Activated T-helper 1 cell treated with anti-CD3 and anti-CD28 coated beads, Interleukin-12 subunit alpha, Interleukin-12 subunit beta, Interleukin-2, Interleukin-4 antibody, amounts not matched to agents 30 ng/mL and 10 ng/mL and 1 ng/mL, durations not matched to agents 14 hours and 24 hours and 36 hours (primary cell): Measurements from ENCODE around the gene NR2F2. TPM values are rescaled to one million over a fixed set of nuclear protein-coding genes. Genes with fewer than 3 reads are reported as not detected.

Source experiments
- DNase-seq: peaks from one replicate; pipeline ENCODE4 v3.0.0; 2021; ENCODE audit warnings: low spot score
- H3K27ac Mint-ChIP-seq: one replicate; pipeline ENCODE4 v1.8.0; 2021; ENCODE audit warnings: mild to moderate bottlenecking, mixed read lengths
- H3K27me3 Mint-ChIP-seq: one replicate; pipeline ENCODE4 v1.8.0; 2022; ENCODE audit warnings: mild to moderate bottlenecking, moderate library complexity, mixed read lengths; ENCODE audit not compliant: insufficient read depth
- H3K36me3 Mint-ChIP-seq: one replicate; pipeline ENCODE4 v1.8.0; 2021; ENCODE audit warnings: low read depth, mixed read lengths
- H3K4me1 Mint-ChIP-seq: one replicate; pipeline ENCODE4 v1.8.0; 2021; ENCODE audit warnings: low read depth, mixed read lengths
- H3K4me3 Mint-ChIP-seq: one replicate; pipeline ENCODE4 v1.8.0; 2021; ENCODE audit warnings: mild to moderate bottlenecking, moderate library complexity, mixed read lengths
- H3K9me3 Mint-ChIP-seq: one replicate; pipeline ENCODE4 v1.8.0; 2021; ENCODE audit warnings: mixed read lengths
- intact Hi-C: fragments of 100-400 bp; cut with micrococcal nuclease; formaldehyde crosslinking; loops from one replicate; pipeline ENCODE4 v1.15.1; 2024
- total RNA-seq: library from RNA; stranded (reverse); gene quantifications from 2 replicates; pipeline ENCODE4 v1.2.3, GENCODE V29; 2022

Gene NR2F2
- total RNA-seq, 1 donor from 2014 or later = not detected

DNA sequence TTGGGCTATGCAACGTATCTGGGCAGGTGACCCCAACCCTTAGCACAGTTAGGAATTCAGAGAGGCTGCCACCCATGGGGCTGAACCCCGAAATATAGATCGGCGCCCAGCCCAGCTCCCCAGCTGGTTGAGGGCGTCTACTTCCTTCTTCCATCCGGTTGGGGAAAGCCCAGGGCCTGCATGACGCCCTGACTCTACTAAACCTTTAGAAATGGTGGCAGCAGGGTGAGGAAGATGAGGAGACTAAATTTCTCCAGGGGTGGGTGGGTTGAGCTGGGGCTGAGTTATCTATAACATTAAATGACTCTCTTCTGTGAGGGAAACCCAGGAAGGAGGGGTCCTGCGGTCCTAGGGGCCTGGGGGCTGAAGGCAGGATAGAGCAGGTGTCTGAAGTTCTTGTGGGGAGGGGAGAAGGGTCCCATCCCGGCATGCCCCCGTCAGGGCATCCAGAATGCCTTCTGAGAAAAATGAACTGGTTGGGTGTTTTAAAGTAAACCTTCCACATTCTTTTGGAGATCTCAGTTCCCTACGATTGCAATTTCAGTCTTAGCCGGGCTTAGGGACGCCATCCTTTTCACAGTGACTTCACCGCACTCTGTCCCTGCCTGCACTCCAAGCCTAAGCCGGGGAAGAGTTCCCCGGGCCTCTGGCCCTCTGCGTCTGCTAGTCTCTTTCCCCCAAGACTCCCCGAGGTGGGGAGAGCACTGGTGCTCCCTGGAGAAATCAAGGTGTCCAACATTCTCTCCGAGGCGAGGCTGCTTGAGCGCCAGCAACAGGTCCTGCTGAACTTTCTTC, 28.5 kb downstream of the NR2F2 start:
- intact Hi-C loops = loop anchor here (5.0 to 10.0 kb wide), 5 partner anchors 228 to 1777 kb away; no protein-coding TSS in a partner anchor
- Mint-ChIP-seq H3K9me3 (peaks cover 10% of the 10 kb centered on the region), H3K4me3 (no peak overlapping the region)

DNA sequence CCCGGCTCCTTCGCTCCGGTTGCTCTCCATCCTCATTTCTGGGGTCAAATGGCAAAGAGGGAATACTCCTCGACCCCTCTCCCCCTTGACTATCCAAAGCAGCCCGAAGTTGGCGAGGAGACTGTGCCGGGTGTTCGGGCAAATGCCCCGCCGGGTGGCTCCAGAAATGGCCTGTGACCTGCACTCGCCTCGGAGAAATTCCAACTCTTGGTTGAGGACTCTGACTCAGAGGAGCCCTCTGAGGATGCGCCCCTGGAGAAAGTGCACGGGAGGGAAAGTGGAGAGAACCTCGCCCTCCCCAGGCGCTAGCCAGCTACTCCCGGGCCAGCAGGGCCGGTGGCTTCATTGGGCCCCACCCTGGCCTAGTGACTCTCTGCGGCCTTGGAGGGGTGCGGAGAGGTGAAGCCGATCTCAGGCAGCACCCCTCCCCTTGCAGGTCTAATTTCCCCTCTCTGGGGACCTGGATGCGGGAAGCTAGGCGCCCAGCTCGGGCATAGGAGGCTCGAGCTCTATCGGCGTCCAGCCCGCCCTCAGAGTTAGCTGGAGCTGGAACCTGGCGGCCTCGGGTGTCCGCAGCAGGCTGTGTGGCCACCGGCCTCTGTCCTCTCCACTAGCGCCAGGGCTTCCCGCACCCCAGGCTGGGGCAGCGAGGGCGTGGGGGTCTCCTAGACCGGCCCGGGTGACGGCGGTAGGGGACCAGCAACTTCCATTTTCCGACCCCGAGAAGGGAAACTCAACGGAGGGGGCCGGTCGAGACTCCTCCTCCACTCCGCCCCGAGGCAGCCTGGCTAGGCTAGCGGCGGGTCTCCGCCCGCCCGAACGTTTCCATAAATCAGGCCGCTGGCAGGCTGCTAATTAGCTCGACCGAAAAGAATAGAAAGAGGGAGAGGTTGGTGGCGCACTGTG, 29.4 kb downstream of the NR2F2 start:
- DNase-seq = no peak
- intact Hi-C loops = loop anchor here (5.0 to 10.0 kb wide), 5 partner anchors 227 to 1778 kb away; no protein-coding TSS in a partner anchor
- Mint-ChIP-seq H3K27me3 (peaks cover 65% of the 10 kb centered on the region), H3K9me3 (peaks cover 10% of the 10 kb centered on the region), H3K4me1 (peaks cover 16% of the 10 kb centered on the region), H3K36me3 (peaks cover 1% of the 10 kb centered on the region), H3K4me3 (no peak overlapping the region), H3K27ac (no peak overlapping the region)

More for the DNA sequence above, 28.5 kb downstream of the NR2F2 start:
- no peak for DNase-seq
- Mint-ChIP-seq H3K27me3 (peaks cover 62% of the 10 kb centered on the region), H3K27ac (no peak overlapping the region), H3K36me3 (peaks cover 1% of the 10 kb centered on the region), H3K4me1 (peaks cover 16% of the 10 kb centered on the region)

DNA sequence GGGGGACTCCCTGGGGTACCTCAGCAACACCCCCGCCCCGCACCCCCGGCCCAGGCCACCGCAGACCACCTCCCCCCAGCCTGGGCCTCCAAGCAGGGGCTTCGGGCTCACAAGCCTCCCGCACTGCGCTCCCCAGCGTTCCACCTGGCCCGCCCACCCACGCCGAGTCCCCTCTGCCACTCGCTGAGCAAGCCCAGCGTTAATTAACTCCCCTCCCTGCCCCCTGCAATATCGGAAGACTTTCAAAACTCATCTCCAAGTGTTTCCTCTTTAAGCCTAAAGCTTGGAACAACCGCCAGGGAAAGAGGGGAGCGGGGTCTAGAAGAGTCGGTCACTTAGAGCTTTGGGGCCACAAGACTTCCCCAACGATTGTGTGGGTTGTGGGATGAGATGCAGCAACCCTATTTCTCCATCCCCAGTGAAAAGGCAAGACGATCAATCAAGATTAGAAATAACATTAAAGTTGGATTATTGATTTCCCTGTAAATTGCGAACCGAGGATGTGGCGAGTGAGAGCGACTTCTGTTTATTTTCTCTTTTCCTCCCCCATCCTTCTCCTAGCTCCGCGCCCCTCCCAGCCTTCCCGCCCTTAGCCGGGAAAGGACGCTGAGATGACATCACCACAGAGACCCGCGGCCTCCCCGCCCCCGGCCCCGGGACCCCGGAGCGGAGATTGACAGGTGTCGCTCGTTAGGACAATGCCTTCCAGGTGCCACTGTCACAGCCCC, 30.2 kb downstream of the NR2F2 start:
- Mint-ChIP-seq H3K4me1 (peaks cover 16% of the 10 kb centered on the region), H3K9me3 (peaks cover 10% of the 10 kb centered on the region), H3K27me3 (peaks cover 70% of the 10 kb centered on the region), H3K27ac (peak overlapping the region; percentile 73), H3K36me3 (peaks cover 1% of the 10 kb centered on the region), H3K4me3 (no peak overlapping the region)
- no peak for DNase-seq
- intact Hi-C loops = no loop called here

DNA sequence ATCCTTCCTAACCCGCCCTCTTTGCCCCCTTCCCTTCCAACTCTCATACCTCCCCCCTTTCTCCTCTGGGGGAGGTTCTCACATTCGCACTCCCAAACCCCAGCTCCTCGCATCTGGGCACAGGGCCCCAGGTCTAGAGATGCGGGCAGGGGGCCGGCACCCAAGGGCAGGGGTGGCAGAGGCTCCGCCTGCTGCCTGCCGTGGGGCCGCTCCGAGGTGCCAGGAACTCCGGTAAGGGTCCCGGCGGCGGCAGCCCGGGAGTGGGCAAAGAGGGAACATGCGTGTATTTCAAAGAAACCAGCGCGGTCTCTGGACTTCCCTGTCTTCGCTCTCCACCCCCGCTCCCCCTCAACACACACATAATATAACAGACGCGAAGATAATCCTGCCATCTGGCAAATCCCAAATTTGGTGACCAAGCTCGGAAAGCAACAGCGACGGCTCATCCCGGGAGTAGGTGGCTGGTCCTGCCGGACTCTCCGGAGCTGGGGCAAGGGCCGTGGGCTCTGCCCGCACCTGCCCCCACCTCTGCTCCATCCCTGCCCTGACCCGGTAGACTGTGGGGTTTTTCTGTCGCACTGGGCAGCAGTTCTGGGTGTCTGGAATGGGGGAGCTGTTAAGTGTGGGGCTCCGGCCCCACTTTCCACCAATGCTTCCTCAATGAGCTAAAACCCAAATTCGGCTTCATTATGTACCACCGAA, 31.0 kb downstream of the NR2F2 start:
- intact Hi-C loops = loop anchor here (2.0 kb wide), 1 partner anchor 53 kb away; no protein-coding TSS in a partner anchor
- Mint-ChIP-seq H3K4me1 (peaks cover 12% of the 10 kb centered on the region), H3K27me3 (peaks cover 67% of the 10 kb centered on the region), H3K9me3 (peaks cover 10% of the 10 kb centered on the region), H3K27ac (no peak overlapping the region), H3K4me3 (no peak overlapping the region), H3K36me3 (peaks cover 1% of the 10 kb centered on the region)
- no peak for DNase-seq

DNA sequence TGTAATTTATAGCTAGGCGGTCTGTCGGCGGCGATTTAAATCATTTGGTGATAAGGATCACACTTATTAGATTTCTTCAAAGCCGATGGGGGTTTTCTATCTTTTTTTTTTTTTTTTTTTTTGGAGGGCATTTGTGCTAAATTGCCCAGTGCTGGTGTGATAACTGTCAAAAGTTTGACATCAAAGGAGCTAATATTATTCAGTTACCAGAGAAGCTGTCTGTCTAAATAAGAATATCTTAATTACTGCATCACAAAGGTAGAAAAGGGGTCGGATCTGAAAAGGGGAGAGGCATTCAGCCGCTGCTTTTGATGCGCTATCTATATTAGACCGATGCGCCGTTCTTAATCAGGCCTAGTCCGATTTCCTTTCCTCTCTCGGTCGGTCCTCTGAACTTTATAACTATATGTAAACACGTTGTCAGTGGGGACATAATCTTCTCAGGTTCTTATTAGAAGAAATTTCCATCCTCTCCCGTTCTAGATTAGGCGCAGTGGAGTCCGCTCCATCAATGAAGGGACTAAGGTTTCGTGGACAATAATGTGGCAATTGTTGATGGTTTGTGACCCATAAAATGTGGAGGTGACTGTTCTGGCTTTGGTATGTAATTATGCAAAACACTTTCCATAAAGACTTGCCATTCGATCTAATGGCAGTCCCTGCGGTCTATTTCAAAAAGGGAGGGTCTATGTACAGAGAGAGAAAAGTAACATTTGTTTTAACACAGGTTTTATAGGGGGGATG, 31.7 kb downstream of the NR2F2 start:
- Mint-ChIP-seq H3K4me3 (no peak overlapping the region), H3K27me3 (peaks cover 66% of the 10 kb centered on the region)
- intact Hi-C loops = loop anchor here (2.0 kb wide), 1 partner anchor 53 kb away; no protein-coding TSS in a partner anchor

DNA sequence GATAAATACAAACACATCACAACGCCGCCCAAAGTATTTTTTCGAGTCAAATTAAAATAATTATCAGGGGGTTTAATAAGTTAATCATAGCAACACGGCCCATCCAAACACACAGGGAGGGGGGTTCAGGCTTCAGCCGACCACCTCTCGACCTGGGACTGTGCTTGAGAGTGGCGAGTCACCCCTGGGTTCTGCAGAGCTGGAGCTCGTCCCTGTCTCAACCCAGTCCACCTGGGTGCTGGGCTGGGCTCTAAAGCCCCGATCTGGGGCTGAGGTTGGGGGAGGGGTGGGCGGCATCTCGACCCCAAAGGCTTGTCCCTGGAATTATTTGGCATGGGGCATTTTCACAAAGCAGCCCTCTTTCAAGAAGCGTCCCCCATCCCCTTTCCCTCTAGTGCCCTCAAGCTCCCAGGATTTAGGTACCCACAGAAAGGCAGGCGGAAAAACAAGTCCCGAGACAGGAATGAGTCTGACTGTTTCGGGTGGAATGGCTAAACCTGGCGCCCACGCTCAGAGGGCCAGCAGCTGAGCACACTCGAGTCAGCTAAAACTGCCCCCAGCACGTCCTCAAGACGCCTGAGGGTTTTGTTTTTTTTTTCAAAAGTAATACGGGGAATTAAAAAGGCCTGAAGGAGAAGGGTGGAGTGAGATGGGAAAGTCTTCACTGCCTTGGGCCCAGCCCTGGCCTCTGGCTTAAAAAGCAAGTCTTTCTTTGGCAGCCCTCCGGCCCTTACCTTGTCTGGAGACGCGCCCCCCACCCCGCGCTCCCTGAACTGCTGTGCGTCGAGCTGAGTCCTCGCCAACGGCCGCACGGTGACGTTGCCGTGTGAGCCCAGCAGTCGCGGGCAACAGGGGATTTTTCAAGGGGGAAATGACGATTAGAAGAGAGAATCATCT, 32.5 kb downstream of the NR2F2 start:
- Mint-ChIP-seq H3K27me3 (peaks cover 69% of the 10 kb centered on the region), H3K9me3 (peaks cover 15% of the 10 kb centered on the region), H3K4me1 (no peaks in the 10 kb centered on the region), H3K27ac (peak overlapping the region; percentile 45), H3K36me3 (peaks cover 1% of the 10 kb centered on the region), H3K4me3 (no peak overlapping the region)
- intact Hi-C loops = loop anchor here (2.0 kb wide), 1 partner anchor 52 kb away; no protein-coding TSS in a partner anchor
- no peak for DNase-seq

More for the DNA sequence above, 31.7 kb downstream of the NR2F2 start:
- Mint-ChIP-seq H3K4me1 (peaks cover 6% of the 10 kb centered on the region), H3K36me3 (peaks cover 1% of the 10 kb centered on the region), H3K9me3 (peaks cover 11% of the 10 kb centered on the region), H3K27ac (peak overlapping the region; percentile 45)
- no peak for DNase-seq

DNA sequence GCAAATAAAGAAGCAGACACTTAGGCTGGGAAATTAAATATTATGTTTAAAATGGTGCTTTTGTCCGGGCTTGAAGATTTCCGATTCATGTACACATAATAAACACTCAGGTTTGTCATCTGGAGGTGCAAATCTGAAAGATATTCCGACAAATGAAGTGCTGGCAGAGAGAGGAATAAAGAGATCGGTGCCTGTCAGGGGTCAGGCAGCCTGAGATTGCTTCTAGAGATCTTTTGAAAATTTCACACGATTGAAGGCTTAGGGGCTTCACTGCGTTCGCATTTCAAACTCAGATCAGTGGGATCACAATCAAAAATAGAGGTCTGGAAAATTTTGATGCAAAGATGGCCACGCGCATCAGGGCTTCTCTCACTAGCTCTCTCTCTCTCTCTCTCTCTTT, 33.2 kb downstream of the NR2F2 start:
- H3K9me3 Mint-ChIP-seq = peaks cover 10% of the 10 kb centered on the region

DNA sequence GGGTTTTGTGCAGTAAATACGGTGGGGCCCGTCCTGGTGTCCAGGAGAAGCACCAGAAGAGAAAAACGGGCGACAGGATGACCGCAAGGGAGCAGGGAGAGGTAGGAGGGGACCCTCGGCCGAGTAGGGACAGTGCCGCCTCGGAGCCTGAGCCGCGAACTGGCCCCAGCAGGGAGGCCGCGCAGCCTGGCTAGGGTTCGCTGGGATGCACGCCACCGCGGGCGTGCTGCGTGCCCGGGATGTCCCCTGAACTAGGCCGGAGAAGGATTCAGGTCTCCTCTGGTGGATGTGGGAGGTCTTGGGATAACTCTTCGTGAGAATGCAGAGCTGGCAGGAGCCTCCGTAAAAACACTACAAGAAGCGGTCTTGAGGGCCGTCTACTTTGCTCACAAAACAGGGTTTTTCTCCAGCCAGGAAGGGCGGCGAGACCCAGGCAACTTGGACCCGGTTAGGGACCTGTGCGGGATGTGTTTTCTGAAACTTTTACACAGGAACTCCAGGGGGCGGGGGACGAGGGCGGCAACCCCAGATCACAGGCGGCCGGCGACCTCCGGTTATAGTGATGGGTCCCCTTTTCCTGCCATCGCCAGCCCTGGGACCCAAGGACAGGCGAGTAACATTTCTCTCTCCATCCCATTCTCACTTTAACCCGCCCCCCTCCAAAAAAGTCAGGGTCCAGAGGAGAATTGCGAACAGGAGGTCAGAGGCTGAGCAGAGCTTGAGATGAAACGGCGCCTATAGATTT, 35.5 kb downstream of the NR2F2 start:
- no peak overlapping the region for H3K27ac Mint-ChIP-seq
- intact Hi-C loops = loop anchor here (2.0 kb wide), 1 partner anchor 33 kb away; no protein-coding TSS in a partner anchor
- H3K4me1 Mint-ChIP-seq = no peaks in the 10 kb centered on the region
- H3K9me3 Mint-ChIP-seq = peaks cover 10% of the 10 kb centered on the region
- no peak overlapping the region for H3K4me3 Mint-ChIP-seq
- H3K36me3 Mint-ChIP-seq = no peaks in the 10 kb centered on the region
- peaks cover 72% of the 10 kb centered on the region for H3K27me3 Mint-ChIP-seq
- no peak for DNase-seq

More for the DNA sequence above, 33.2 kb downstream of the NR2F2 start:
- peaks cover 1% of the 10 kb centered on the region for H3K36me3 Mint-ChIP-seq
- DNase-seq = no peak
- H3K27me3 Mint-ChIP-seq = peaks cover 69% of the 10 kb centered on the region
- H3K4me3 Mint-ChIP-seq = no peak overlapping the region
- H3K27ac Mint-ChIP-seq = no peak overlapping the region
- intact Hi-C loops = loop anchor here (2.0 kb wide), 1 partner anchor 51 kb away; no protein-coding TSS in a partner anchor
- H3K4me1 Mint-ChIP-seq = no peaks in the 10 kb centered on the region

DNA sequence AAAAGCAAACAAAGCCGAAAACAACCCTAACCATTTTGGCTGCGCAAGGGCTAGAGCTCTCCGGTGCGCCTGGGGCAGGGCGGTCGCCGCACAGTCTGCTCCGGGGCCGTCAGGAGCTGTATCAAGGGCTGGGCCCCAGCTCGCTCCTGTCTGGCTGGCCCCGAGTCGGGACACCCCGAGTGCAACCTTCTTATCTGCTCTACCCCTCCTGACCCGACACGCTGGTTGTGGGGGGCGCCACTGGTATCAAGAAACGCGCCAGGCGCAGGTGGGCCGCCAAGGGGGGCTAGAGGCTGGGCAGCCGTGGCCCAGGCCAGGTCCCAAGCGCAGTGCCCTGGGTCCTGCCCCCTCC, 36.0 kb downstream of the NR2F2 start:
- Mint-ChIP-seq H3K27ac (no peak overlapping the region), H3K36me3 (no peaks in the 10 kb centered on the region), H3K4me3 (no peak overlapping the region), H3K27me3 (peaks cover 72% of the 10 kb centered on the region), H3K9me3 (peaks cover 10% of the 10 kb centered on the region), H3K4me1 (no peaks in the 10 kb centered on the region)
- DNase-seq = no peak
- intact Hi-C loops = loop anchor here (2.0 kb wide), 1 partner anchor 34 kb away; no protein-coding TSS in a partner anchor
